SHP77 treated with DMSO at 0.1 percent for 48 hours (cell line): ENCODE data around the gene FOXP1.
A peak's percentile ranks its signal among the peaks of the same experiment; 100 is the strongest.

Source experiments
- DNase-seq: peaks from one replicate; lab custom pipeline; 2025; lab: John Stamatoyannopoulos, UW

Gene FOXP1

GRCh38 chr3:71175691-71176365 is 407.7 kb downstream of the FOXP1 start:
- no peak for DNase-seq

- no peak for DNase-seq
These were observed 410.6 kb downstream of the FOXP1 start for GRCh38 chr3:71172951-71173350.

GRCh38 chr3:71172189-71172588 is 411.3 kb downstream of the FOXP1 start:
- DNase-seq = no peak

GRCh38 chr3:71171247-71171646 is 412.3 kb downstream of the FOXP1 start:
- no peak for DNase-seq

GRCh38 chr3:71168880-71169411 is 414.6 kb downstream of the FOXP1 start:
- peak; percentile 62 for DNase-seq

GRCh38 chr3:71168121-71168721 is 415.3 kb downstream of the FOXP1 start:
- DNase-seq = peak; percentile 27

- peak; percentile 38 for DNase-seq
These were observed 416.9 kb downstream of the FOXP1 start for GRCh38 chr3:71166339-71167240.

- DNase-seq = no peak
These were observed 418.6 kb downstream of the FOXP1 start for GRCh38 chr3:71164881-71165280.

GRCh38 chr3:71163198-71163918 is 420.2 kb downstream of the FOXP1 start:
- no peak for DNase-seq

GRCh38 chr3:71162221-71162620 is 421.3 kb downstream of the FOXP1 start:
- DNase-seq = no peak

GRCh38 chr3:71160785-71161546 is 422.6 kb downstream of the FOXP1 start:
- no peak for DNase-seq

GRCh38 chr3:71156062-71156665 is 427.4 kb downstream of the FOXP1 start:
- no peak for DNase-seq

- no peak for DNase-seq
These were observed 428.7 kb downstream of the FOXP1 start for GRCh38 chr3:71154846-71155245.

- no peak for DNase-seq
These were observed 429.8 kb downstream of the FOXP1 start for GRCh38 chr3:71153713-71154112.

- no peak for DNase-seq
These were observed 430.6 kb downstream of the FOXP1 start for GRCh38 chr3:71152892-71153265.

- DNase-seq = no peak
These were observed 431.3 kb downstream of the FOXP1 start for GRCh38 chr3:71152039-71152891.

- no peak for DNase-seq
These were observed 433.3 kb downstream of the FOXP1 start for GRCh38 chr3:71149959-71150954.

GRCh38 chr3:71148455-71149060 is 435.0 kb downstream of the FOXP1 start:
- no peak for DNase-seq
